RWPE2 (cell line): ENCODE measurements around the gene HOXD8.

Experiments
- ATAC-seq: fragments of 200-7000 bp; cut with Tn5 transposase; 3 replicates; pipeline ENCODE4 v1.9.1; 2021; ENCODE audit warnings: low read depth
- DNase-seq: peaks from one replicate; pipeline ENCODE4 v3.0.0-alpha.2; 2020; ENCODE audit warnings: low spot score
- H3K27ac ChIP-seq: fragments of 450-650 bp; 2 replicates; pipeline ENCODE4 v1.5.1; 2017; ENCODE audit warnings: mild to moderate bottlenecking; ENCODE audit not compliant: poor library complexity, severe bottlenecking
- H3K27me3 ChIP-seq: fragments of 250-450 bp; sonication (Bioruptor Pico); 2 replicates; pipeline ENCODE4 v1.5.1; 2021; ENCODE audit warnings: mild to moderate bottlenecking, moderate library complexity; ENCODE audit not compliant: insufficient read depth, poor library complexity, severe bottlenecking
- H3K36me3 ChIP-seq: fragments of 250-450 bp; sonication (Bioruptor Pico); 2 replicates; pipeline ENCODE4 v1.5.1; 2020; ENCODE audit warnings: low read depth, mild to moderate bottlenecking, moderate library complexity
- H3K4me1 ChIP-seq: fragments of 250-450 bp; sonication (Bioruptor Pico); 2 replicates; pipeline ENCODE4 v1.5.1; 2021; ENCODE audit warnings: mild to moderate bottlenecking, moderate library complexity; ENCODE audit not compliant: insufficient read depth, poor library complexity, severe bottlenecking
- H3K4me3 ChIP-seq: fragments of 250-450 bp; sonication (Bioruptor Pico); 2 replicates; pipeline ENCODE4 v1.5.1; 2021; ENCODE audit warnings: mild to moderate bottlenecking, moderate library complexity; ENCODE audit not compliant: severe bottlenecking
- H3K9me3 ChIP-seq: fragments of 250-450 bp; sonication (Bioruptor Pico); 2 replicates; pipeline ENCODE4 v1.5.1; 2021; ENCODE audit warnings: mild to moderate bottlenecking, moderate library complexity; ENCODE audit not compliant: severe bottlenecking
- CTCF ChIP-seq: fragments of 450-650 bp; IDR thresholded peaks from one replicate; pipeline ENCODE4 v1.5.1; 2017; ENCODE audit warnings: mild to moderate bottlenecking, moderate library complexity; ENCODE audit not compliant: poor library complexity, severe bottlenecking

The HOXD8 gene

DNA sequence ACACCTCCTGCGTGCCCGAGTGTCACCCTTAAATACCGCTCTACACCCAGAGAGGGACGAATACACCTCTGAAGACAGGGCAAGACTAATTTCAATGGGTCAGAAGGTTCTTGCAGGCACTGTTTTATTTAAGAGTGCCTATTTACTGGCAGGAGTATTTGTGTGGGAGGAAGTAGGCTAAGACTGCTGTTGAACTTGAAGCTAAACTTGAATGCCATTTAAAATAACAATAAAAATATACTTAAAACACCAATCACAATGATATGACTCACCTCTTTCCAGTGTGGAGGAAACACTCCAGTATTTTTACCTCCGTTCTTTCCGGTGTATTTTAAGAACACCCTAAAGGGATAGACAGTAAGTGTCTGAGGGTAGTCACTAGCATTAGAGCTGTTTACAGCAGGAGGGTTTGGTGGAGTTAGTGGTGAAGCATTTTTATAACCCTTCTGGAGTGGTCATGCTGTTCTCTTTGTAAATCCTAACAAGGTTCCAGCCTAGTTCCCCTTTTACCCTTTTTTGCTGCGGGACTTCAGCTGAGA lies 49.3 kb downstream of the HOXD8 start:
- no peaks in the 10 kb centered on the region for H3K27me3 ChIP-seq

GRCh38 chr2:176181551-176181950 lies 52.0 kb downstream of the HOXD8 start:
- H3K36me3 ChIP-seq: no peaks in the 10 kb centered on the region
- H3K27ac ChIP-seq: no peak overlapping the region

More for the DNA sequence above, 49.3 kb downstream of the HOXD8 start:
- H3K36me3 ChIP-seq: no peaks in the 10 kb centered on the region
- H3K4me3 ChIP-seq: peak overlapping the region; percentile 39
- DNase-seq (no peak), ATAC-seq (no peak; the same call in 2 of the 3 replicates)
- TF ChIP-seq CTCF: no peak
- H3K27ac ChIP-seq: peak overlapping the region; percentile 49
- H3K4me1 ChIP-seq: peaks cover 5% of the 10 kb centered on the region
- H3K9me3 ChIP-seq: no peaks in the 10 kb centered on the region

More at GRCh38 chr2:176181551-176181950, 52.0 kb downstream of the HOXD8 start:
- H3K4me1 ChIP-seq: peaks cover 5% of the 10 kb centered on the region
- TF ChIP-seq CTCF: no peak
- H3K9me3 ChIP-seq: no peaks in the 10 kb centered on the region
- DNase-seq (no peak), ATAC-seq (no peak)
- no peaks in the 10 kb centered on the region for H3K27me3 ChIP-seq
- no peak overlapping the region for H3K4me3 ChIP-seq
